Transverse colon (tissue), 4 donors: ENCODE measurements around the gene TRIM45. TPM values are rescaled to one million over a fixed set of nuclear protein-coding genes. Genes with fewer than 3 reads are reported as not detected.

ENCODE experiments used
- DNase-seq: peaks from one replicate; pipeline ENCODE4 v3.0.0-alpha.2; 2019
- H3K27ac ChIP-seq, 4 donors: fragments of 200-600 bp; sonication (generic); 2 replicates each; pipeline ENCODE4 v1.5.1; 2016 to 2018; ENCODE audit warnings: inconsistent platforms in 4 of 4
- H3K27me3 ChIP-seq: fragments of 200-600 bp; sonication (generic); 2 replicates; pipeline ENCODE4 v1.5.1; 2017; ENCODE audit warnings: inconsistent platforms
- H3K36me3 ChIP-seq, 4 donors: fragments of 200-600 bp; sonication (generic); 2 replicates each; pipeline ENCODE4 v1.5.1; 2017 to 2019; ENCODE audit warnings: inconsistent platforms in 4 of 4
- H3K4me1 ChIP-seq, 4 donors: fragments of 200-600 bp; sonication (generic); 2 replicates each; pipeline ENCODE4 v1.5.1; 2017 to 2020; ENCODE audit warnings: inconsistent platforms in 4 of 4
- H3K4me3 ChIP-seq, 4 donors: fragments of 200-600 bp; sonication (generic); 1 replicate in 1 of 4; 2 replicates in 3 of 4; pipeline versions ENCODE4 v1.5.1 to v1.6.1; 2017 to 2019; ENCODE audit warnings: inconsistent platforms in 4 of 4
- H3K9me3 ChIP-seq, 2 donors: fragments of 200-600 bp; sonication (generic); 2 replicates each; pipeline ENCODE4 v1.5.1; 2017 to 2019; ENCODE audit warnings: inconsistent platforms in 2 of 2
- EP300 ChIP-seq: sonication (generic); formaldehyde crosslinking; IDR thresholded peaks from one replicate; pipeline ENCODE4 v1.6.1; 2017; ENCODE audit warnings: antibody characterized with exemption, low read depth
- POLR2A ChIP-seq: fragments of 450-650 bp; IDR thresholded peaks from one replicate; pipeline ENCODE4 v1.6.1; 2016; ENCODE audit warnings: antibody characterized with exemption, mild to moderate bottlenecking, moderate library complexity
- POLR2AphosphoS5 ChIP-seq, 3 donors: sonication (generic); formaldehyde crosslinking; IDR thresholded peaks; one replicate each; pipeline ENCODE4 v1.6.1; 2016; ENCODE audit warnings: antibody characterized with exemption in 3 of 3
- WGBS, 2 donors: methylation state at CpG; one replicate each; pipeline ENCODE4 v1.1.5; 2018; ENCODE audit warnings: low coverage in 1 of 2; 5-methylcytosine and 5-hydroxymethylcytosine counted together
- in situ Hi-C, 4 donors: fragments of 200-750 bp; cut with MboI; loops; one replicate each; pipeline versions ENCODE4 v1.15.0 to v1.15.1; 2017; ENCODE audit warnings: low sequenced_read_pairs in 3 of 4, low pct_ligation_motif_present in 1 of 4, low pct_unique_long_range_greater_than_20kb in 1 of 4
- intact Hi-C: fragments of 100-400 bp; cut with DNase I; formaldehyde crosslinking; loops from one replicate; pipeline ENCODE4 v1.15.1; 2023; ENCODE audit warnings: low total_unique reads
- total RNA-seq, 4 donors: library from RNA; depleted of rRNA; stranded (reverse); fragments of >200 nt; gene quantifications; one replicate each; pipeline ENCODE4 v1.1.0, GENCODE V29; 2016
- TF ChIP-seq, protein P1 (sequence below), 5 experiments: fragments of 200-600 bp in 3 of 5; fragments of 450-650 bp in 2 of 5; sonication (generic) in 3 of 5; IDR thresholded peaks; 1 replicate in 2 of 5; 2 replicates in 3 of 5; pipeline ENCODE4 v1.5.1; 2016 to 2017; ENCODE audit warnings: antibody characterized with exemption in 5 of 5, inconsistent platforms in 3 of 5, mild to moderate bottlenecking in 2 of 5, moderate library complexity in 1 of 5

TRIM45 gene
- total RNA-seq, 4 donors from 2014 or later, result 2.6 to 106 (median 3.1) TPM

DNA sequence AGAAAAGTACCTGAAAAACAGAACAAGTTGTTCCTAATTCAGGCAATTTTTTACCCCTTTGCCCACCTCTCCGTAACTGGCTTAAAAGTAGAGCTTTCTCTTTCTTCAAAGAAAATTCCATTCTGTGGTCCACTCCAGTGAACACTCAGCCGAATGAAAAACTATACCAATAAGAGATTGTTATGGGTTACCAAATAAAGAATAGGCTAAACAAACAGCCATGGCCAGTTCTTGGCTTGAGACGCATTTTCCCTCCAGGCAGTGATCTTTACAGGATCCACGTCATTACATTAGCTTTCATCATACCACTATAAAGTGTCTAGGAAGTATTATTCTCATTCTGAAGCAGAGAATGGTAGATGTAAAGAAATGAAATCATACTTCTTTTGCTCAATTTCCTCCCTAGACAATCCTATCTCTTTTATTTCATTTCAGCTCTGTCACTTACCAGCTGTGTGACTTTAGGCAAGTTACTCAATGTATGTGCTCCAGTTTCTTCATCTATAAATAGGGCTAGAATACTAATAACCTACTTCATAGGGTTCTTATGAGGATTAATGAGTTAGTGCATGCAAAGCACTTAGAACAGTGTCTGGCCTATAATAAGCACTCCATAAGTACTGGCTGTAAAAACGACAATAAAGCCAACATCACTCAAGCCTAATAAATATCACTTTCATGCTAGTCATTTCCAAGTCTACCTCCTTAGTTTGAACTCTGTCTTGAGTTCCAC is 26.5 kb upstream of the TRIM45 start:
- Histone ChIP-seq H3K36me3 (no peaks in the 10 kb centered on the region), H3K9me3 (no peaks in the 10 kb centered on the region), H3K4me3 (no peak overlapping the region), H3K27me3 (no peaks in the 10 kb centered on the region), H3K27ac (no peak overlapping the region), H3K4me1 (no peaks in the 10 kb centered on the region)
- DNase-seq, result no peak
- in situ Hi-C loops, result no loop called here
- TF ChIP-seq EP300, result no peak
- no peak for TF ChIP-seq POLR2AphosphoS5 (IDR thresholded peaks at IDR 0.05)
- TF ChIP-seq POLR2A, result no peak
- TF ChIP-seq, protein P1, sequence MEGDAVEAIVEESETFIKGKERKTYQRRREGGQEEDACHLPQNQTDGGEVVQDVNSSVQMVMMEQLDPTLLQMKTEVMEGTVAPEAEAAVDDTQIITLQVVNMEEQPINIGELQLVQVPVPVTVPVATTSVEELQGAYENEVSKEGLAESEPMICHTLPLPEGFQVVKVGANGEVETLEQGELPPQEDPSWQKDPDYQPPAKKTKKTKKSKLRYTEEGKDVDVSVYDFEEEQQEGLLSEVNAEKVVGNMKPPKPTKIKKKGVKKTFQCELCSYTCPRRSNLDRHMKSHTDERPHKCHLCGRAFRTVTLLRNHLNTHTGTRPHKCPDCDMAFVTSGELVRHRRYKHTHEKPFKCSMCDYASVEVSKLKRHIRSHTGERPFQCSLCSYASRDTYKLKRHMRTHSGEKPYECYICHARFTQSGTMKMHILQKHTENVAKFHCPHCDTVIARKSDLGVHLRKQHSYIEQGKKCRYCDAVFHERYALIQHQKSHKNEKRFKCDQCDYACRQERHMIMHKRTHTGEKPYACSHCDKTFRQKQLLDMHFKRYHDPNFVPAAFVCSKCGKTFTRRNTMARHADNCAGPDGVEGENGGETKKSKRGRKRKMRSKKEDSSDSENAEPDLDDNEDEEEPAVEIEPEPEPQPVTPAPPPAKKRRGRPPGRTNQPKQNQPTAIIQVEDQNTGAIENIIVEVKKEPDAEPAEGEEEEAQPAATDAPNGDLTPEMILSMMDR (IDR thresholded peaks at IDR 0.05), result no peak
- WGBS, 2 donors, result 50 to 63% methylated on average over 2 to 5 of the region's 5 CpGs
- intact Hi-C loops, result no loop called here

DNA sequence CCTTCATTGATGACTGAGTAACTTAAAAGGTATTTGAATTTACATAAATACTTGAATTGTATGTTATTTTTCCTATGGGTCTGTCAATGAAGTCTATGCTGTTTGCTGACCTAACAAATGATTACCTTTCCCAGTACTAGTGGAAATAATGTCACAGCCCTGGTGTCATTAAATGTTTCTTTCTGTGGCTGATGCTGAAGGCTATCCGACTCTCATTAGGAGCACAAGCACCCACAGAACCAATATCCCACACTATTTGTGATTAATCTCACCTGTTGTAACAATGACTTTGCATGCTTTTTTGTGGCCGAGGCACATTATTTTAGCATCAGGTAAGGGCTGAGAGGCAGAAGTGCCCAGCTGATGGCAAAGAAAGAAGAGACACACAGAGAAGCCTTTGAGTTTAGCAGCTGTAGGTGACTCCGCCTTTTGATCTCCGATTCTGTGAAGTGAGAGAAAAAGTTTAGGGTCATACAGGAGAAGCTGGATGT is 25.8 kb upstream of the TRIM45 start:
- in situ Hi-C loops (no loop called here), intact Hi-C loops (no loop called here)
- no peaks in the 10 kb centered on the region for H3K4me1 ChIP-seq
- no peak overlapping the region for H3K4me3 ChIP-seq
- H3K36me3 ChIP-seq, result no peaks in the 10 kb centered on the region
- no peak overlapping the region for H3K27ac ChIP-seq
- H3K27me3 ChIP-seq, result no peaks in the 10 kb centered on the region
- WGBS, 2 donors, result 57 to 85% methylated on average over 3 to 4 of the region's 4 CpGs
- no peak for TF ChIP-seq POLR2AphosphoS5 (IDR thresholded peaks at IDR 0.05)
- no peak for TF ChIP-seq EP300
- TF ChIP-seq, protein P1 (IDR thresholded peaks at IDR 0.05), result no peak
- no peak for TF ChIP-seq POLR2A
- H3K9me3 ChIP-seq, result no peaks in the 10 kb centered on the region
- DNase-seq, result no peak

DNA sequence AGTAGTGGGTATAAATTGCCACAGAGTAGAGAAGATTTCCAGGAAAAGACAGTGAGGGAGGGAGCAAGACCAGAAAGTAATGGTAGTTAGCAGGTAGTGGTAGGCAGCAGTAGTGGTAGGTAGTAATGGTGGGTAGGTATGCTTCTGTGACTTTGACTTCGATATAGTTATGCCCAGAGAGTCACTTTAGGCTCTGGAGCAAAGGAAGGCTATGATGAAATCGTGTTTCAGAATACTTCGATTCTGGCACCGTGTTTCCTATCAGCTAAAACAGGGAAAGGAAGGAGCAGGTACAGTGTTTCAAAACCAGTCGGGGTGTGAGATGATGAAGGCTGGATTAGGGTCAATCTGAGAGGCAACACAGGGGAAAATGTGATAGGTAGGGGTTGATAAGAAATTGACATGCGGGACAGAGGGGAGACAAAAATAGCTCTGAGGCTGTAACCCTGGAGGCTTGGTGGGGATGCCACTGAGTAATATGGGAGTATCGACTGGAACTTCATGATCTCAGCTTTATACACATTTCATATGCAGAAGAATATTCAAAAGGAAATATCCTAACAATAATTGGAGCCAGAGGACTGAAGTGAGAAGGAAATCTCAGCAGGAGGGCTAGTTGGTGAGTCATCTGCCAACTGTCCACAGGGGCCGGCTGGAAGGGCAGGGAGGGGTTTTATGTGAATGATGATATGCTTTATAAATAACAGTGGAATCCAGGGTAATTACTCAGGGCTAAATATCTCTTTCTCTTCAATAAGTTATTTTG is 25.2 kb upstream of the TRIM45 start:
- no peak for DNase-seq
- H3K36me3 ChIP-seq, result no peaks in the 10 kb centered on the region
- no peaks in the 10 kb centered on the region for H3K9me3 ChIP-seq
- in situ Hi-C loops, result no loop called here
- no peaks in the 10 kb centered on the region for H3K27me3 ChIP-seq
- H3K4me3 ChIP-seq, result no peak overlapping the region
- 71 to 75% methylated on average over 8 of the region's 8 CpGs for WGBS, 2 donors
- no peak for TF ChIP-seq POLR2AphosphoS5 (IDR thresholded peaks at IDR 0.05)
- TF ChIP-seq, protein P1 (IDR thresholded peaks at IDR 0.05), result no peak
- TF ChIP-seq EP300, result no peak
- no peak for TF ChIP-seq POLR2A
- no peak overlapping the region for H3K27ac ChIP-seq
- intact Hi-C loops, result no loop called here
- H3K4me1 ChIP-seq, result no peaks in the 10 kb centered on the region

DNA sequence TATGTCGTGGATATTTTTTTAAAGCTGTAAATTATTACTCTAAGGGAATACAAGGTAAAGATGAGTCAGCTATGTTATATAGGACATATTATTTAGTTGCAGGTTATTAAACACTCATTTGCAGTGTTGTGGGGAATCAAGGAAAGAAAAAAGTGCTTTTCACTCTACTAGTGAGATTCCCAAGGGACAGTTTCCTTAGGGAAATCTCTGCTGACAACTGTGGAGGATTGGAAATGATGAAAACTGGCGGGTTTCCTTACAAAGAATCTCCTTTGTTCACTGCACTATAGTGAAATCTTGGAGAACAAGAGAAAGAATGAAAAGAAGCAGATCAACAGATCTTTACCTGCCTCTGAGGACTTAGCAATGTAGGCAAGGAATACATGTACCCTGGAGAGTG is 24.5 kb upstream of the TRIM45 start:
- 88 to 92% methylated on average over 2 of the region's 2 CpGs for WGBS, 2 donors
- intact Hi-C loops, result no loop called here
- DNase-seq, result no peak

More for the DNA sequence above, 24.5 kb upstream of the TRIM45 start:
- Histone ChIP-seq H3K4me3 (no peak overlapping the region), H3K27ac (no peak overlapping the region), H3K27me3 (no peaks in the 10 kb centered on the region), H3K4me1 (no peaks in the 10 kb centered on the region), H3K36me3 (no peaks in the 10 kb centered on the region), H3K9me3 (no peaks in the 10 kb centered on the region)
- TF ChIP-seq EP300, result no peak
- no peak for TF ChIP-seq POLR2A
- TF ChIP-seq, protein P1 (IDR thresholded peaks at IDR 0.05), result no peak
- TF ChIP-seq POLR2AphosphoS5 (IDR thresholded peaks at IDR 0.05), result no peak
- in situ Hi-C loops, result no loop called here
